Smooth muscle cell (in vitro differentiated cells): ENCODE results near the gene PPP2R2C. TPM values are rescaled to one million over a fixed set of nuclear protein-coding genes. Genes with fewer than 3 reads are reported as not detected.

Experiments used
- DNase-seq: peaks from one replicate; lab custom pipeline; 2025; ENCODE audit not compliant: unreplicated experiment; lab: John Stamatoyannopoulos, UW
- H2AFZ ChIP-seq: fragments of 200-600 bp; sonication (generic); 2 replicates; pipeline ENCODE4 v1.6.0; 2016; ENCODE audit warnings: antibody characterized with exemption, low read depth, mild to moderate bottlenecking
- H3F3A ChIP-seq: fragments of 200-600 bp; sonication (generic); 2 replicates; pipeline ENCODE4 v1.6.0; 2017; ENCODE audit warnings: antibody characterized with exemption, low read depth
- H3K27ac ChIP-seq: fragments of 200-600 bp; sonication (generic); 2 replicates; pipeline ENCODE4 v1.5.1; 2016; ENCODE audit warnings: low read depth, mild to moderate bottlenecking
- H3K27me3 ChIP-seq: fragments of 200-600 bp; sonication (generic); 2 replicates; pipeline ENCODE4 v1.6.1; 2016; ENCODE audit warnings: low read depth, mild to moderate bottlenecking
- H3K36me3 ChIP-seq: fragments of 200-600 bp; sonication (generic); 2 replicates; pipeline ENCODE4 v1.5.1; 2016; ENCODE audit warnings: low read depth
- H3K4me1 ChIP-seq: fragments of 200-600 bp; sonication (generic); 2 replicates; pipeline ENCODE4 v1.5.1; 2016; ENCODE audit warnings: low read depth
- H3K4me2 ChIP-seq: fragments of 200-600 bp; sonication (generic); 2 replicates; pipeline ENCODE4 v1.6.0; 2016; ENCODE audit warnings: mild to moderate bottlenecking
- H3K4me3 ChIP-seq: fragments of 200-600 bp; sonication (generic); 2 replicates; pipeline ENCODE4 v1.5.1; 2016; ENCODE audit warnings: mild to moderate bottlenecking
- H3K79me2 ChIP-seq: fragments of 200-600 bp; sonication (generic); 2 replicates; pipeline ENCODE4 v1.6.0; 2016; ENCODE audit warnings: low read depth, mild to moderate bottlenecking
- H3K9ac ChIP-seq: fragments of 200-600 bp; sonication (generic); 2 replicates; pipeline ENCODE4 v1.6.0; 2016; ENCODE audit warnings: low read depth
- H3K9me3 ChIP-seq: fragments of 200-600 bp; sonication (generic); replicated peaks from 2 replicates; pipeline ENCODE4 v1.5.1; 2016; ENCODE audit warnings: low read depth
- H4K20me1 ChIP-seq: fragments of 200-600 bp; sonication (generic); 2 replicates; pipeline ENCODE4 v1.6.0; 2016; ENCODE audit warnings: low read depth
- CTCF ChIP-seq: fragments of 200-600 bp; sonication (generic); IDR thresholded peaks from 2 replicates; pipeline ENCODE4 v1.5.1; 2017; ENCODE audit warnings: borderline replicate concordance, mild to moderate bottlenecking, antibody characterized with exemption; ENCODE audit not compliant: insufficient read depth, poor library complexity, severe bottlenecking
- WGBS: methylation state at CpG from one replicate; pipeline ENCODE4 v1.1.7; 2016; ENCODE audit warnings: low lambda C conversion rate; 5-methylcytosine and 5-hydroxymethylcytosine counted together
- polyA plus RNA-seq: library from polyadenylated mRNA; unstranded; fragments of >200 nt; fragmentation: Nextera tagmentation; extraction: Ambion mirVana; gene quantifications from 2 replicates; pipeline ENCODE4 v1.2.1, GENCODE V29; 2016
- total RNA-seq: library from RNA; depleted of rRNA; stranded (reverse); fragments of >200 nt; gene quantifications from 2 replicates; pipeline ENCODE4 v1.2.3, GENCODE V29; 2014

Gene PPP2R2C
- total and polyA plus RNA-seq, 2 experiments from 2014 or later = 0.54 to 1.8 TPM

- TF ChIP-seq CTCF = no peak
- H3K27ac ChIP-seq = no peak overlapping the region
- H4K20me1 ChIP-seq = peaks cover 6% of the 10 kb centered on the region
- no peaks in the 10 kb centered on the region for H3K9me3 ChIP-seq
- H3K36me3 ChIP-seq = no peaks in the 10 kb centered on the region
- no peak overlapping the region for H3K4me3 ChIP-seq
- no peak for DNase-seq
- no peak overlapping the region for H3K4me2 ChIP-seq
- 90% methylated on average over 15 of the region's 15 CpGs for WGBS
- H3F3A ChIP-seq = no peaks in the 10 kb centered on the region
- H3K79me2 ChIP-seq = no peaks in the 10 kb centered on the region
- H2AFZ ChIP-seq = no peak overlapping the region
- H3K9ac ChIP-seq = no peak overlapping the region
- H3K4me1 ChIP-seq = no peaks in the 10 kb centered on the region
- H3K27me3 ChIP-seq = no peaks in the 10 kb centered on the region
These were observed 175.1 kb downstream of the PPP2R2C start for GRCh38 chr4:6297266-6297815.

DNA sequence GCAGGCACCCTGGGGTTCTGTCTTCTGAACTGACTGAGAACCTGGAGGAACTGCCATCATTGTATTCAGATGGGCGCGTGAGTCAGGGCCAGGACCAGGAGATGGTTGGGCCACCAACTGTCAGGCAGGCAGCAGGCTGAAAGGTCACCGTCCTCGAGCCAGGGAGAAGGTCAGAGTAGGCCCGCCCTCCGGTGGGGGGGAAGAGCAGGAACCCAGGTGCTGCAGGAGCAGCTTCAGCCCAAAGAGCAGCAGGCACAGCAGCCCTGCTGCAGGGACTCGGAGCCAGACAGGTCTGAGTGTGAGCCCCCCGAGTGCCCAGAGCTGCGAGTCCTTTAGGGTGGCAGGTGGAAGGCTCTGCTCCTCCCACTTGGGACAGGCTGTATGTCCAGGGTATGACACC, 176.4 kb downstream of the PPP2R2C start:
- TF ChIP-seq CTCF = no peak
- Histone ChIP-seq H3K9ac (no peak overlapping the region), H3K27me3 (no peaks in the 10 kb centered on the region), H4K20me1 (peaks cover 6% of the 10 kb centered on the region), H2AFZ (no peak overlapping the region), H3K36me3 (no peaks in the 10 kb centered on the region), H3K27ac (no peak overlapping the region), H3K4me2 (no peak overlapping the region), H3K4me1 (no peaks in the 10 kb centered on the region), H3K79me2 (no peaks in the 10 kb centered on the region), H3F3A (no peaks in the 10 kb centered on the region), H3K4me3 (no peak overlapping the region), H3K9me3 (no peaks in the 10 kb centered on the region)
- 97% methylated on average over 9 of the region's 9 CpGs for WGBS
- no peak for DNase-seq

DNA sequence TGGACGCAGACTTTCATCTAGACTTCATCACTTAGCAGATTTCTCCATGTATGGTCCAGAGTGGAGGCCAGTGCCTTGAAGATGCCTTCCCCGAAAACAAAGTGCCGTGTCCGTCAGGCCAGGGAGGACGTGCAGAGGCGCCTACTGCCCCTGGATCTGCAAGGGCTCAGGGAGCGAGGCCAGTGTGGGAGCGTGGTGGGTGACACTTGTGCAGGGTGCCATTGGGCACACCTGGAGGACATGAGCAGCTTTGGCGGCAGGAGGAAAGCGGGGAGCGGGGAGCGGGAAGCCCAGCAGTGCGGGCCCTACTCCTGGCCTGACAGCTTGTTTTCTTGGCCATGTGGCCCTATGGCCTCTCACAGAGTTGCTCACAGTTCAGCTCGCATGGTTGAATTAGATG, 176.9 kb downstream of the PPP2R2C start:
- no peaks in the 10 kb centered on the region for H3K36me3 ChIP-seq
- H3F3A ChIP-seq = no peaks in the 10 kb centered on the region
- no peaks in the 10 kb centered on the region for H3K27me3 ChIP-seq
- H3K9me3 ChIP-seq = no peaks in the 10 kb centered on the region
- peaks cover 6% of the 10 kb centered on the region for H4K20me1 ChIP-seq
- WGBS = 95% methylated on average over 14 of the region's 14 CpGs
- H3K4me3 ChIP-seq = no peak overlapping the region
- H3K4me1 ChIP-seq = no peaks in the 10 kb centered on the region
- H3K9ac ChIP-seq = no peak overlapping the region
- no peak for TF ChIP-seq CTCF
- H3K79me2 ChIP-seq = no peaks in the 10 kb centered on the region
- H3K27ac ChIP-seq = no peak overlapping the region
- no peak overlapping the region for H2AFZ ChIP-seq
- no peak overlapping the region for H3K4me2 ChIP-seq
- no peak for DNase-seq

GRCh38 chr4:6294705-6295421, 177.6 kb downstream of the PPP2R2C start:
- no peak overlapping the region for H2AFZ ChIP-seq
- TF ChIP-seq CTCF = no peak
- H3K36me3 ChIP-seq = no peaks in the 10 kb centered on the region
- H3K9ac ChIP-seq = no peak overlapping the region
- no peaks in the 10 kb centered on the region for H3K9me3 ChIP-seq
- H3K27me3 ChIP-seq = no peaks in the 10 kb centered on the region
- no peak overlapping the region for H3K4me3 ChIP-seq
- no peaks in the 10 kb centered on the region for H3K4me1 ChIP-seq
- 98% methylated on average over 27 of the region's 27 CpGs for WGBS
- no peaks in the 10 kb centered on the region for H3F3A ChIP-seq
- H3K79me2 ChIP-seq = no peaks in the 10 kb centered on the region
- no peak overlapping the region for H3K27ac ChIP-seq
- H4K20me1 ChIP-seq = peaks cover 6% of the 10 kb centered on the region
- no peak for DNase-seq
- H3K4me2 ChIP-seq = no peak overlapping the region
